SK-N-SH treated with all-trans-retinoic acid at 6 μM for 48 hours (cell line): ENCODE measurements around the gene CNIH4.

Experiments
- ARNTL ChIP-seq: fragments of 450-650 bp; formaldehyde crosslinking; IDR thresholded peaks from 2 replicates; pipeline ENCODE4 v1.5.0; 2020; ENCODE audit warnings: low read depth, mild to moderate bottlenecking, moderate library complexity, borderline replicate concordance
- CSDC2 ChIP-seq: fragments of 250-450 bp; sonication (Bioruptor Pico); IDR thresholded peaks from 2 replicates; pipeline ENCODE4 v1.5.0; 2020; ENCODE audit warnings: mild to moderate bottlenecking, moderate library complexity
- ESRRG ChIP-seq: fragments of 250-450 bp; sonication (Bioruptor Pico); IDR thresholded peaks from 2 replicates; pipeline ENCODE4 v1.6.1; 2021; ENCODE audit warnings: mild to moderate bottlenecking
- GLIS3 ChIP-seq: fragments of 250-450 bp; sonication (Bioruptor Pico); IDR thresholded peaks from 2 replicates; pipeline ENCODE4 v1.5.0; 2020; ENCODE audit warnings: mild to moderate bottlenecking, moderate library complexity
- PPARA ChIP-seq: fragments of 250-450 bp; sonication (Bioruptor Pico); IDR thresholded peaks from 2 replicates; pipeline ENCODE4 v1.5.0; 2020; ENCODE audit warnings: mild to moderate bottlenecking, borderline replicate concordance
- RARB ChIP-seq: fragments of 250-450 bp; sonication (Bioruptor Pico); IDR thresholded peaks from 2 replicates; pipeline ENCODE4 v1.8.0; 2021; ENCODE audit warnings: mild to moderate bottlenecking, moderate library complexity
- TSHZ2 ChIP-seq: fragments of 250-450 bp; sonication (Bioruptor Pico); IDR thresholded peaks from 2 replicates; pipeline ENCODE4 v1.5.0; 2020; ENCODE audit warnings: mild to moderate bottlenecking, moderate library complexity
- ZFP3 ChIP-seq: fragments of 250-450 bp; sonication (Bioruptor Pico); IDR thresholded peaks from 2 replicates; pipeline ENCODE4 v1.5.0; 2020; ENCODE audit warnings: mild to moderate bottlenecking, moderate library complexity
- ZFP30 ChIP-seq: fragments of 450-650 bp; formaldehyde crosslinking; IDR thresholded peaks from 2 replicates; pipeline ENCODE4 v1.5.0; 2022; ENCODE audit warnings: mild to moderate bottlenecking, moderate library complexity
- ZNF565 ChIP-seq: fragments of 450-650 bp; formaldehyde crosslinking; conservative IDR thresholded peaks from 2 replicates; pipeline ENCODE4 v1.5.0; 2020; ENCODE audit warnings: low read depth, mild to moderate bottlenecking, moderate library complexity
- TF ChIP-seq, protein P1 (sequence below): fragments of 250-450 bp; sonication (Bioruptor Pico); IDR thresholded peaks from 2 replicates; pipeline ENCODE4 v1.5.1; 2020; ENCODE audit warnings: low read depth, mild to moderate bottlenecking, moderate library complexity

DNA sequence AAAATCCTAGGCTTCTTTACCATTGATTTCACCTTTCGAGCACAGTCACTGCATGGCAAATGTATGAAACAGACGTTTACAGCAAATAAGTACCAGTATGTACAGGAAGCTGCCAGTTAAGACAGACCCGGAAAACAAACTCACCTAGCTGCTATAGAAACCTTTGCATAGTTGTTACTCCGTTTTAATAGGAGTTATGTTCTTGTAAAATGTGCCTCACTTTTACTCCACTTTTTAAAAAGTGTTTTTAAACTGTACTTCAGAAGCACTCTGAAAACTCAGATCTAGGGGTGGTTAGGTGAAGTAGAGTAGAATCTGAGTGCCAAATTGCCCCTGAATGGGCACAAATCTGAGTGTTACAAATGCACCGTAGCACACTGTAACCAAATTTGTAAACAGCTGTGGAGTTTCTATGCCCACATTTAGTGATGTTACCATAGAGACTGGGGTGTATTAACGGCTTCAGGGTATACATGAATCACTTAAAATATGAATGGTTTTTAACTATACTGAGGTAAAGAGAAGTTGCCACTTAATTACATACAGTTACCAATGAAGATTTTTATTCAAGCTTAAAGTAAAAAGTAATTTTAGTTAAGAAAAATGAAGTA is 30.7 kb downstream of the CNIH4 start:
- no peak for TF ChIP-seq GLIS3 (CRISPR knock-in tag)
- no peak for TF ChIP-seq ESRRG (CRISPR knock-in tag)
- TF ChIP-seq, protein P1, sequence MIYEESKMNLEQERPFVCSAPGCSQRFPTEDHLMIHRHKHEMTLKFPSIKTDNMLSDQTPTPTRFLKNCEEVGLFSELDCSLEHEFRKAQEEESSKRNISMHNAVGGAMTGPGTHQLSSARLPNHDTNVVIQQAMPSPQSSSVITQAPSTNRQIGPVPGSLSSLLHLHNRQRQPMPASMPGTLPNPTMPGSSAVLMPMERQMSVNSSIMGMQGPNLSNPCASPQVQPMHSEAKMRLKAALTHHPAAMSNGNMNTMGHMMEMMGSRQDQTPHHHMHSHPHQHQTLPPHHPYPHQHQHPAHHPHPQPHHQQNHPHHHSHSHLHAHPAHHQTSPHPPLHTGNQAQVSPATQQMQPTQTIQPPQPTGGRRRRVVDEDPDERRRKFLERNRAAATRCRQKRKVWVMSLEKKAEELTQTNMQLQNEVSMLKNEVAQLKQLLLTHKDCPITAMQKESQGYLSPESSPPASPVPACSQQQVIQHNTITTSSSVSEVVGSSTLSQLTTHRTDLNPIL: no peak
- TF ChIP-seq ZFP30 (CRISPR knock-in tag): no peak
- no peak for TF ChIP-seq CSDC2
- no peak for TF ChIP-seq ZFP3
- no peak for TF ChIP-seq RARB (CRISPR knock-in tag)
- TF ChIP-seq PPARA (CRISPR knock-in tag): no peak
- TF ChIP-seq TSHZ2: no peak
- TF ChIP-seq ZNF565 (CRISPR knock-in tag): no peak
- no peak for TF ChIP-seq ARNTL (CRISPR knock-in tag)
